Smooth muscle cell of the umbilical artery (primary cell): ENCODE measurements around the gene SYP. TPM values are rescaled to one million over a fixed set of nuclear protein-coding genes. Genes with fewer than 3 reads are reported as not detected.

ENCODE experiments used
- total RNA-seq: library from RNA; depleted of rRNA; stranded (reverse); fragments of >200 nt; gene quantifications from 2 replicates; pipeline ENCODE4 v1.2.3, GENCODE V29; 2014

Gene SYP
- 0.30 and 0.32 TPM in 2 replicates for total RNA-seq

DNA sequence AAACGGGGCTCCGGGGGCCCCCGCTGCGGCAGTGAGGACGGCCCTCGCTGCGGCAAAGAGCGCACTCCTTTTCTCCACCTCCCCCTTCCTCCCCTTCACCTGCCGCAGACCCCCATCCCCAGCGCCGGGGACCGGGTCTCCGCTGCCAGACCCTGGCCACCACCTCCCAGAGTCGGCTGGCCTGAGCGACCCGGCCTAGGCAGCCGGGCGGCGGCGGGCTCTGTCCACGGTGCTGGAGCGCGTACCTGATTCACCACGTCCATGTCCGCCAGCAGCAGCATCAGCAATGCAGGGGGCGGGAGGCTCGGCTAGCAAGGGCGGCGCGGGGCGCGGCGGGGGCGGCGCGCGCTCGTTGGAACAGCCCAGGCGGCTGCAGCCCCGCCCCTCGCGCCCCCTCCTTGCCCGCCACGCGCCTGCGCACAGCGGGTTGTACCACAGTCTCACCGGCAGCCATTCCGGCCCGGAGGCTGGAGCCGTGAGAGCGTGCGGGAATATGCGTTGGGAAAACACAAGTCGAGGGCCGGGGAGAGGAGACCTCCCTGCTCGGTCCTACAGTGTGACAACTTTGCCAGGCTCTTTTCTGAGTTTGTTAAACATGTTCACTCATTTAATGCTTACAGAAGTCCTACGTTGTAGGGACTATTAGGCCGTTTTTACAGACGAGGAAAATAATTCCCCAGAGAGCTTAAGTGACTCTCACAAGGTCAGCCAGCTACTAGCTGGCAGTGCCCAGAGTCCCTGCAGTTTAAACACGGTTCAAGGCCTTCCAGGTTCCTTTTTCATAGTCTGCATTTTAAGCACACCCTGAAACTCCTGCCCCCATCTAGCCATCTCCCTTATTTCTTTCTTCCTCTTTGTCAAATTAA, at the start of gene SYP:
SYP (minus strand) TSS at position 288 of the 866 bp plus-strand sequence; CDS start at position 281, 7 bp downstream.

DNA sequence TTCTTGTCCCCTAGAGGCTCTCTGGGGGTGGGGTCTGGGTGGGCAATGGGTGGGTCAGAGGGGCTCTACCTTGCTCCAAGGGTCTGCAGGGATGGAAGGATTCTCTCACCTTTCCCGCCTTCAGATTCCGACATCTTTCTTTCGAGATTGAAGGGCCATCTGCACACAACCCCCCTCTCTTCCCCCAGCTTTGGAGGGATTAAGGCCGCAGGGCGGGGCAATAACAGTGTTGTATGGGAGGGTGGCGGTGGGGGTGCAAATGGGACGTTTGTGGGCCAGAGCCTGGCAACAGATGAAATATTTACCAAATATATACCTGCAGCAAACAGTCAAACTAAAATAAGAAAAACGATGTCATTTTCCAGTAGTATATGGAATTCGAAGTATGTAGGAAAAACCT, 33.2 kb upstream of the SYP start, which contains the start of gene CACNA1F:
CACNA1F (minus strand) TSS at position 165 of the 400 bp plus-strand sequence; CDS start at position 134, 31 bp downstream.

GRCh38 chrX:49186125-49187027, 13.6 kb downstream of the SYP start, which contains the start of gene PRICKLE3:
Gene PRICKLE3, minus strand, starts transcription at chrX:49186373. Its CDS starts 76 bp downstream, at chrX:49186297.

DNA sequence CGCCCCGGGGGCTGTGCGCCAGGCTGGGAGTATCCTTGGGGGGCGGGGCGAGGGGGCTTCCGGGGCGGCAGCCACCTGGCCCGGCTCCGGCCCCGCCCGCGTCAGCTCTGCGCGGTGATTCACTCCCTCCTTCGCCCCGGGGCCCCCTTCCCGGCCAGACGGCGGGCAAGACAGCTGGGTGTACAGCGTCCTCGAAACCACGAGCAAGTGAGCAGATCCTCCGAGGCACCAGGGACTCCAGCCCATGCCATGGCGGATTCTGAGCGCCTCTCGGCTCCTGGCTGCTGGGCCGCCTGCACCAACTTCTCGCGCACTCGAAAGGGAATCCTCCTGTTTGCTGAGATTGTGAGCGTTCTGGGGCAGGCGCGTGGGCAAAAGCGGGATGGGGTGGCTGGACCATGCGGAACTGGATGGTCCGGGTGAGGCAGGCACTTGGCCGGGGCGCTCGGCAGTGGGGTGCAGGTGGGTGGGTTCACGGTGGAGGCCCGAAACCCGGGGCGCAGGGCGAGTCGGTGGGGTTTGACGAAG, 28.2 kb downstream of the SYP start, which contains the start of gene PLP2:
PLP2 (plus strand) TSS at position 147 of the 528 bp plus-strand sequence; CDS start at position 250, 103 bp downstream.

GRCh38 chrX:49162620-49163019, 37.4 kb downstream of the SYP start, which contains the start of gene MAGIX:
Gene MAGIX, plus strand, starts transcription at chrX:49162758. Its CDS starts 132 bp downstream, at chrX:49162890.

Other genes starting within 250 kb of the SYP start
- gene OTUD5, start 242.6 kb downstream of the SYP start, total RNA-seq: 38.0 and 50.4 TPM in 2 replicates
- gene KCND1, start 228.3 kb downstream of the SYP start, total RNA-seq: 0.89 and 2.6 TPM in 2 replicates
- 21.1 and 28.7 TPM in 2 replicates for gene GRIPAP1, start 197.9 kb downstream of the SYP start, total RNA-seq
- 25.8 and 55.0 TPM in 2 replicates for gene TFE3, start 156.8 kb downstream of the SYP start, total RNA-seq
- 0.30 and 0.65 TPM in 2 replicates for gene CCDC120, start 141.2 kb downstream of the SYP start, total RNA-seq
- gene PRAF2, start 126.2 kb downstream of the SYP start, total RNA-seq: 10.4 and 19.3 TPM in 2 replicates
- 20.5 and 21.2 TPM in 2 replicates for gene WDR45, start 120.3 kb downstream of the SYP start, total RNA-seq
- gene GPKOW, start 76.5 kb downstream of the SYP start, total RNA-seq: 13.7 and 18.1 TPM in 2 replicates
- gene MAGIX, start 37.4 kb downstream of the SYP start, total RNA-seq: 0.55 and 2.7 TPM in 2 replicates
- gene PLP2, start 28.3 kb downstream of the SYP start, total RNA-seq: 4.8 and 10.5 TPM in 2 replicates
- 9.8 and 14.8 TPM in 2 replicates for gene PRICKLE3, start 13.8 kb downstream of the SYP start, total RNA-seq
- not detected in 2 replicates for gene CACNA1F, start 33.1 kb upstream of the SYP start, total RNA-seq
- gene CCDC22, start 35.3 kb upstream of the SYP start, total RNA-seq: 7.1 and 9.6 TPM in 2 replicates
- gene FOXP3, start 64.5 kb upstream of the SYP start, total RNA-seq: 0.05 TPM in 1 of 2 replicates, not detected in the other
- 6.1 and 7.1 TPM in 2 replicates for gene PPP1R3F, start 69.6 kb upstream of the SYP start, total RNA-seq
- gene GAGE10, start 103.5 kb upstream of the SYP start, total RNA-seq: not detected in 2 replicates
- gene GAGE12J, start 121.8 kb upstream of the SYP start, total RNA-seq: not detected in 2 replicates
- not detected in 2 replicates for gene GAGE13, start 131.4 kb upstream of the SYP start, total RNA-seq